Neural cell (in vitro differentiated cells): ENCODE data around the gene RGS6.

Experiments used
- CTCF ChIP-seq: fragments of 450-650 bp; IDR thresholded peaks from 2 replicates; pipeline ENCODE4 v1.5.1; 2014; ENCODE audit warnings: antibody characterized with exemption, mild to moderate bottlenecking, moderate library complexity; ENCODE audit not compliant: poor library complexity, severe bottlenecking
- POLR2AphosphoS5 ChIP-seq: IDR thresholded peaks from 2 replicates; pipeline ENCODE4 v1.6.1; 2012
- RAD21 ChIP-seq: fragments of 450-650 bp; conservative IDR thresholded peaks from 2 replicates; pipeline ENCODE4 v1.6.1; 2014; ENCODE audit warnings: antibody characterized with exemption, mild to moderate bottlenecking, moderate library complexity
- REST ChIP-seq: IDR thresholded peaks from 2 replicates; pipeline ENCODE4 v1.6.1; 2012; ENCODE audit warnings: borderline replicate concordance

GRCh38 chr14:72547999-72548398 lies 615.8 kb downstream of the RGS6 start:
- TF ChIP-seq CTCF (no peak), POLR2AphosphoS5 (no peak), REST (no peak), RAD21 (no peak)
